ENCODE measurements around the gene FBF1. TPM values are rescaled to one million over a fixed set of nuclear protein-coding genes. Genes with fewer than 3 reads are reported as not detected.
"Not testable (repeated sequence)": the region's sequence is repeated elsewhere in the genome, so short reads cannot be mapped to it uniquely, and the experiment has no call there.

The FBF1 gene
- total and polyA plus RNA-seq, 9 donors: 3.0 to 14.9 (median 9.4) TPM

DNA sequence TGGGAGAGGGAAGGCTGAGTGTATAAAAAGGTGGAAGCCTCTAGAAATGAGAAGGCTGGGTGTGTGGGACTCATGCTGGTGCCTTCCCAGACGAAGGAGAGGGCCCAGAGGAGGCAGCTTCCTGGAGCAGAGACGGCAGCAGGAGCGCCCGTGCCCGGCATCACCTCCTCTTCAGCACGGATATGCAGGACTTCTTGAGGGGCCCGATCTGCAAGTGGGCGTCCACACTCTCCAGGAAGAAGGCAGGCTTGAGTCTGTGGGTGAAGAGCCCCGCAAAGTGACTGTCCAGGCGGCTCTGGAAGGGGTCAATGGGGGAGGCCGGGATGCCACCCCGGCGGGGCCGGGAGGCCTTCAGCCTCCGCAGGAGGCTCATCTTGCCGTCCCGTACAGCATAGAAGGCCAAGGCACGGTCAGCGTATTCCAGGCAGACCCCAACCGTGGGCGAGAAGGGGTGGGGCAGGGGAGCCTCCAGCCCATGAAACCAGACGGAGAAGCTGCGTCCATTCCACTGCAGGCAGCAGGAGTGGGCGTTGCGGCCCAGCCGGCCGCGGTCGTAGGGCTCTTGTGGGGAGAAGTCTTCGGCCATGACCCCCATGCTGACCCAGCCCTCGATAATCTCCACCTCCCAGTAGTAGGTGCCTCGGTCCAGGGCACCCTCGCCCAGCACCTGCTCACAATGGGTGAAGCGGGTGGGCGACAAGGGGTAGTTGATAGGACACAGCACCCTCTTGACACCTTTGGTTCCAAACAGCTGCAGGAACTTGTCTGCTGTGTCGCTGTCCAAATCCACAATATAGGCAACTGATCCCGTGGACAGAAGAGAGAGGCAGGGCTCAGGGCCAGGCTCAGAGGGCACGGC is 66.3 kb downstream of the FBF1 start:
- 86 to 90% (median 89%) methylated on average over 38 of the region's 38 CpGs for WGBS, 3 donors
- Histone ChIP-seq H3K27me3 (no peaks in the 10 kb centered on the region), H3K36me3 (no peaks in the 10 kb centered on the region), H3K27ac (no peak overlapping the region), H3K4me3 (no peak overlapping the region), H3K4me1 (ENCODE audit: insufficient read depth) (peaks cover 26% of the 10 kb centered on the region), H3K9me3 (no peaks in the 10 kb centered on the region)
- no peak for DNase-seq
- intact Hi-C loops (cut with DNase I): loop anchor here in 1 of 4 donors (10.0 kb wide), 1 partner anchor 100 kb away; a partner anchor contains a TSS
- TF ChIP-seq POLR2A (IDR thresholded peaks at IDR 0.05) (no peak), EP300 (IDR thresholded peaks at IDR 0.05) (no peak)
- TF ChIP-seq, protein P1, sequence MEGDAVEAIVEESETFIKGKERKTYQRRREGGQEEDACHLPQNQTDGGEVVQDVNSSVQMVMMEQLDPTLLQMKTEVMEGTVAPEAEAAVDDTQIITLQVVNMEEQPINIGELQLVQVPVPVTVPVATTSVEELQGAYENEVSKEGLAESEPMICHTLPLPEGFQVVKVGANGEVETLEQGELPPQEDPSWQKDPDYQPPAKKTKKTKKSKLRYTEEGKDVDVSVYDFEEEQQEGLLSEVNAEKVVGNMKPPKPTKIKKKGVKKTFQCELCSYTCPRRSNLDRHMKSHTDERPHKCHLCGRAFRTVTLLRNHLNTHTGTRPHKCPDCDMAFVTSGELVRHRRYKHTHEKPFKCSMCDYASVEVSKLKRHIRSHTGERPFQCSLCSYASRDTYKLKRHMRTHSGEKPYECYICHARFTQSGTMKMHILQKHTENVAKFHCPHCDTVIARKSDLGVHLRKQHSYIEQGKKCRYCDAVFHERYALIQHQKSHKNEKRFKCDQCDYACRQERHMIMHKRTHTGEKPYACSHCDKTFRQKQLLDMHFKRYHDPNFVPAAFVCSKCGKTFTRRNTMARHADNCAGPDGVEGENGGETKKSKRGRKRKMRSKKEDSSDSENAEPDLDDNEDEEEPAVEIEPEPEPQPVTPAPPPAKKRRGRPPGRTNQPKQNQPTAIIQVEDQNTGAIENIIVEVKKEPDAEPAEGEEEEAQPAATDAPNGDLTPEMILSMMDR (IDR thresholded peaks at IDR 0.05): no peak

DNA sequence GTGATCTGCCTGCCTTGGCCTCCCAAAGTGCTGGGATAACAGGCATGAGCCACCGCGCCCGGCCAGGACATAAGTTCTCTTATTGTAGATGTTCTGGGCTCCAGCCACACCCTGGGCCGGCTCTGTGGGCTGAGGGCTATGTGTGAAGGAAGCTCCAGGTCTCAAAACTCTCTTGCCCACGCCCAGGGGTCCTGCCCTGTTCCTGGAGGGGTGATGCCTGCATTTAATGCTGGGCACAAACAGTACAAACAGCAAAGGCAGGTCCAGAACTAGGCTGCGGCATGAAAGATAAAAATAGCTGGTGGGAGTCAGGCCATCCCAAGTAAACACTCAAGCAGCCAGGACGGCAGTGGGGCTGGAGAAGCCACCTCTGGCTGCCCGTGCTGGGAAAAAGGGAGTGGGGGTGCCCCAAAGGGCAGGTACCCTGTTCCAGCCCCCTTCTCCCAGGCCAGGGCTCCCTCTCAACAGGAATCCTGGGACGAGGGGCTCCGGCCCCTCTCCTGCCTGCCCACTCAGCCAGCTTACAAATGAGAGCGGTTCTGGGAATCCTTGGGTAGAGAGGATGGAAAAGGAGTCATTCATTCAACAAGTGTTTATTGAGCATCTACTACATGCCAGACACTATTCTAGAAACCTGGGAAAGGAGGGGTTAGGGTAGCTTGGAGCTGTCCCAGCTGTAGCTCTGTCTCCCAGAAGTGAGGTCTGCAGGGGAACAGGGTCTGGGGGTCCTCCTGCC is 67.1 kb downstream of the FBF1 start:
- intact Hi-C loops (cut with DNase I): loop anchor here in 1 of 4 donors (10.0 kb wide), 1 partner anchor 99 kb away; a partner anchor contains a TSS
- H3K27me3 ChIP-seq: no peaks in the 10 kb centered on the region
- peaks cover 29% of the 10 kb centered on the region for H3K4me1 ChIP-seq (ENCODE audit: insufficient read depth)
- H3K9me3 ChIP-seq: no peaks in the 10 kb centered on the region
- no peaks in the 10 kb centered on the region for H3K36me3 ChIP-seq
- H3K27ac ChIP-seq: peak overlapping the region; percentile 51 to 73
- 32 to 38% (median 35%) methylated on average over 11 of the region's 11 CpGs for WGBS, 3 donors
- no peak for DNase-seq
- TF ChIP-seq EP300 (IDR thresholded peaks at IDR 0.05) (no peak), POLR2A (IDR thresholded peaks at IDR 0.05) (no peak)
- TF ChIP-seq, protein P1 (IDR thresholded peaks at IDR 0.05): no peak
- H3K4me3 ChIP-seq: no peak overlapping the region

DNA sequence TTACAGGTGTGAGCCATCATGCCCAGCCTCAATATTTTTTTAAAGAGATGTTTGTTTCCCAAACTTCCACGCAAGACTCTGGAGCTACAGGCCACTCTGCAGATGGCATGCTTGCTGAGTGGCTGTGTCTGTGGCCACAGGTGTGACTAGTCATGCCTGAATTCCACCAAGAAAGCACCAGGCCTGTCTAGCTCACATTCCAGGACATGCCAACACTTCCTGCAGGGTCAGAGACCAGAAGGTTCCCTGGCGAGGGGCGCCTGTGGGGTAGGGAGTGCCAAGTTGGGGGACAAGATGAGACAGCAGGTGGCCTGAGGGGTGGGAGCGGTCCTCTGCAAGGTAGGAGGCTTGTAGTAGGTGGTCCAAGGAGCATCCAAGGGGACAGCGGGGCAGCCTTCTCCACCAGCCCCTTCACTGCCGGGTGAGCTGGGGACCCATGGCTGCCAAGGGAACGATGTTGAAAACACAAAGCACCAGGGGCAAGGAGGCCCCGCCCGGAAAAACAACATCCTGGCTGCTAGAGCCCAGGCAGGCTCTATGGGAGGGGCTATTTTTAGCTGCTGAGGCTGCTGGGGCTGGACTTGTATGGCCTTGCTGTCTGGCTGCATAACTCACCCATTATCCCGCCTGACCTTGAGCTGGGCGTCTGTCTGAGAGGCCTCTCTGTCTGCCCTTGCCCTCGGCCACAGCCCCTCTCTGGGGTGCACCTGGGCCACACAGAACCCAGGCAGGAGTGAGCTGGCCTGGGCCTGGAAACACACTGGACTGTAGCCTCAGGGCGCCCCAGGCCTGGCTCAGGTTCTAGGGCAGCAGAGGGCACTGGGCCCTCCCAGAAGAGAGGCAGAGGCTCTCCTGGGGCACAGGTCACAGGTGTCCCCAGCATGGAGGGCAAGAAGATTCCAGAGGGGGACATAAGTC is 68.1 kb downstream of the FBF1 start:
- 23 to 30% (median 26%) methylated on average over 13 of the region's 13 CpGs for WGBS, 3 donors
- Histone ChIP-seq H3K36me3 (no peaks in the 10 kb centered on the region), H3K9me3 (no peaks in the 10 kb centered on the region), H3K4me1 (ENCODE audit: insufficient read depth) (peaks cover 27% of the 10 kb centered on the region), H3K27ac (peak overlapping the region; percentile 47 to 73), H3K4me3 (no peak overlapping the region), H3K27me3 (no peaks in the 10 kb centered on the region)
- DNase-seq: peak; percentile 73 to 85 (median 75)
- intact Hi-C loops (cut with DNase I): loop anchor here in 1 of 4 donors (10.0 kb wide), 1 partner anchor 98 kb away; a partner anchor contains a TSS
- TF ChIP-seq EP300 (IDR thresholded peaks at IDR 0.05): no peak
- TF ChIP-seq POLR2A (IDR thresholded peaks at IDR 0.05): no peak
- TF ChIP-seq, protein P1 (IDR thresholded peaks at IDR 0.05): no peak

DNA sequence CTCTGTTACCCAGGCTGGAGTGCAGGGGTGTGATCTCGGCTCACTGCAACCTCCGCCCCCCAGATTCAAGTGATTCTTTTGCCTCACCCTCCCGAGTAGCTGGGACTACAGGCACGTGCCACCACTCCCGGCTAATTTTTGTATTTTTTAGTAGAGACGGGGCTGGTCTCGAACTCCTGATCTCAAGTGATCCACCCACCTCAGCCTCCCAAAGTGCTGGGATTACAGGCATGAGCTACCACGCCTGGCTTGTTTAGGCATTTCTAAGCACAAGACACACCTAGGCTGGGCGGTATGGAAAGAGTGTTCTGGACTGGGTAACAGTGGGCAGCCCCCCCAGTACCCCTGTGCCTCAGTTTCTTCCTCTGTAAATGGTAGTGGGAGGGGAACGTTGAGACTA is 70.6 kb downstream of the FBF1 start:
- intact Hi-C loops (cut with DNase I): loop anchor here in 1 of 4 donors (10.0 kb wide), 1 partner anchor 95 kb away; a partner anchor contains a TSS
- 46 to 68% (median 61%) methylated on average over 10 of the region's 10 CpGs for WGBS, 3 donors
- peaks cover 12% of the 10 kb centered on the region for H3K4me1 ChIP-seq (ENCODE audit: insufficient read depth)
- DNase-seq, H3K9me3 ChIP-seq, H3K4me3 ChIP-seq, H3K27me3 ChIP-seq, H3K36me3 ChIP-seq: not testable (repeated sequence)
- H3K27ac ChIP-seq: peak overlapping the region; percentile 43 to 71
